ENCODE results near the gene INPP5E.

INPP5E gene

DNA sequence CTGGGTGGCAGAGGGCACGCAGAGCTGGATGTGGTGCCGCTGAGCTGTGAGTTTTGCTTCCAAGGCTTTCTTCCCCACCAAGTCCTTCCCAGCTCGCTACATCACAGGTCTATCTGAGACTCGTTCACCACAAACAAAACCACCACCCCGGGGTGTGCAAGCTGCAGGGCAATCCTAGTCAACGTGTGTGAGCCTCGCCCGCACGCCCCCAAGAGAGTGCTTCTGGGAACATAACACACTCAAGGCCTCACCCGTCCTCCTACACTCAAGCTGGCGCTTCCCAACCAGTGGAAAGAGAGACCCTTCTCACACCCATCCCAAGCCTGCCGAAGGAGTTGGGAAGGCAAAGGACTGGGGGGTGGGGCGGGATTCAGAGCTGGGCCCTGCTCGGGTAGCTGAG lies 50.2 kb downstream of the INPP5E start:
- DNase-seq (ENCODE audit: low read depth in 2 of 2): no peak

DNA sequence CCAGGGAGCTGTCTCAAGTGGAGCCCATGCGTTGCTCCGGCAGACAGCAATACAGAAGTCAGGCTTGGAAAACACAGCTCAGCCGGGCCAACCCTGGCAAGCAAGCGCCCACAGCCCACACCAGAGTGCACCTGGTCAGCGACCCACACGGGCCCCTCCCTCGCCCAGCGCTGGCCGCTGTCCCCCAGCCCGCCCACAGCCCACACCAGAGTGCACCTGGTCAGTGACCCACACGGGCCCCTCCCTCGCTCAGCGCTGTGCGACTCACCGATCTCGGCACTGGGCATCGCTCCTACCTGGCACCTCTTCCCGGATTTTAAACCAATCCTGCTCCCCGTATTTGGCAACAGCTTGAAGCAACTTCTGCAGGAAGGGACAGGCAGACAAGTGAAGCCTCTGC lies 52.4 kb downstream of the INPP5E start:
- no peak for DNase-seq (ENCODE audit: low read depth in 2 of 2)

DNA sequence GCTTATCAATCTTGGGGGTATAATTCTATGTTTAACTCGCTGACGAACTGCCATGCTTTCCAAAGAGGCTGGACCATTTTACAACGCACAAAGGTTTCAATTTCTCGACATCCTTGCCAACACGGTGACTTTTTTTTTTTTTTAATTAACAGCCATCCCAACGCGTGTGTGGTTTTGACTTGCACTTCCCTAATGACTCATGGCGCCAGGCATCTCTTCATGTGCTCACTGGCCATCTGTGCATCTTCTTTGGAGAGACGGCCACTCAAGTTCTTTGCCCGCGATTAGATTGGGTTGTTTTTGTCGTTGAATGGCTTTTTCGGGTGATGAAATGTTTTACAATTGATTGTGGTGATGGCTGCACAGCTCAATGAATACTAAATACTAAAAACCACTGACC lies 53.6 kb downstream of the INPP5E start:
- no peak for DNase-seq (ENCODE audit: low read depth in 2 of 2)

DNA sequence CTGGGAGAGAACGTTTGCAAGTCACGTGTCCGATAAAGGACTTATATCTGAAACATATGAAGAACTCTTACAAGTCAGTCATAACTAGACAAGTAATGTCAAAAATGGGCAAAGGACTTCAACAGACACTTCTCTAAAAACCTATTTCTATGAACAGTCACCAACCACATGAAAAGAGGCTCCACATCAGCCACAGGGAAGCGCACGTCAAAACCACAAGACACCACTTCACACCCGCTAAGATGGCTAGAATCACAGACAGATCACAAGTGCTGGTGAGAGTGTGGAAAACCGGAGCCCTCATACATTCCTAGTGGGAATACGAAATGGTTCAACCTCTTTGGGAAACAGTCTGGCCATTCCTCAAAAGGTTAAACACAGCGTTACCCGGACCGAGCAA lies 54.6 kb downstream of the INPP5E start:
- DNase-seq (ENCODE audit: low read depth in 2 of 2): peak in 1 of 2 donors; percentile 28

DNA sequence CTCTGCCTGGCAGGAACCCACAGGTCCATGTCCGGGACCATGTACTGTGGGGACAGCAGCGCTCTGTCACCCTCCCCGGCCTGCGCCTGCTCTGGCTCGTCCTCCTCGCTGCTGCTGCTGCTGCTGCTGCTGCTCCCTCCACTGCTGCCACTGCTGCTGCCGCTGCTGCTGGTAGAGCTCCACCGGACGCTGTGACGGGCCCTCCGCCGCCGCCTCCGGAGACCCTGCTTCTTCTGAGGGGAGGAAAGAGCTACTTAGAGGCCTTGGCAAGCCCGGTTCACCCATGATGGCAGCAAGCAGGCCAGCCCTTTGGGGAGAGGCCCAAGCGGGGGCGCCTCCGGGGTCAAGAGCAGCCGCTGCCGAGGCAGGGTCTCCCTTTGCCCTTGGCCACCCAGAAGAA lies 56.2 kb downstream of the INPP5E start:
- DNase-seq (ENCODE audit: low read depth in 2 of 2): no peak

DNA sequence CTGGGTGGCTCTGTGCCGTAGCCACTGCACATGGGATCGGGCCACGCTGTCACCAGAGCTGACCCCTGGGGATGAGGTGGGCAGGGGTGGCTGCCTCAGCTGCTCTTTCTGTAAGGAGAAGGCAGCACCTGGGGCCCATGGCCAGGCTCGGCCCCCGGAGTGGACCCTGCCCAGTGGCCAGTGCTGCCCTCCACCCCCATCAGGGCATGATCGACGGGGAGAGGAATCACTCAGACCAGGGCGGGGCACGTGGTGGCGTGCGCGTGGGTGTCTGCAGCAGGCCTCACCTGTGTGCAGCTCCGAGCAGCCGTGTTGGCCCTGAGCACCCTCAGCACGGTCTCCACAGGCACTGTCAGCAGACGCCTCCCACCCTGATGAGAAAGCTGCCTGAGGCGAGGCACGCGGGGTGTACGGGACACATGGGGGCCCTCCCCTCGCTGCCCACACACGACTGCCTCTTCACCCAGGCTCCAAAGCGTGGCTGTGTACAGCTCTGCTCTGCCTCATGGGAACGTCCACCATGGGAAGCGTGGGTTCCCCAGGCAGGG lies 57.6 kb downstream of the INPP5E start:
- no peak for DNase-seq (ENCODE audit: low read depth in 2 of 2)

DNA sequence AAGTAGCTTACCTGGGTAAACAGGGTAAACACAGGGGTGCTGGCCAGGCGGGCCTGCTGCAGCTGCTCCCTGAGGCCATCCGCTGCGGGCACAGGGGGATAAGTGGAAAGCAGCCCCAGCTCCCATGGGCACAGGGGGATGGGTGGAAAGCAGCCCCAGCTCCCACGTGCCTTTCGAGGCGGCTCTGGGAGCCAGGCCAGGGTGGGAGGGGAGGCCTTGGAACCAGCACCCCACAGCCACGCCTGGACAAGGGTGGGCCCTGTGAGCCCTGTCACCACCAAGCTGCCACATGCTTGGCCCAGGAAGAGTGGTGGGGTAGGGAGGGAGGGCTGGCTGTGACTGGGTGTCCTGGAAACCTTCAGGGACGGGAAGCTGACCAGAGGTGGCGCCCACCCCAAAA lies 58.3 kb downstream of the INPP5E start:
- no peak for DNase-seq (ENCODE audit: low read depth in 2 of 2)

DNA sequence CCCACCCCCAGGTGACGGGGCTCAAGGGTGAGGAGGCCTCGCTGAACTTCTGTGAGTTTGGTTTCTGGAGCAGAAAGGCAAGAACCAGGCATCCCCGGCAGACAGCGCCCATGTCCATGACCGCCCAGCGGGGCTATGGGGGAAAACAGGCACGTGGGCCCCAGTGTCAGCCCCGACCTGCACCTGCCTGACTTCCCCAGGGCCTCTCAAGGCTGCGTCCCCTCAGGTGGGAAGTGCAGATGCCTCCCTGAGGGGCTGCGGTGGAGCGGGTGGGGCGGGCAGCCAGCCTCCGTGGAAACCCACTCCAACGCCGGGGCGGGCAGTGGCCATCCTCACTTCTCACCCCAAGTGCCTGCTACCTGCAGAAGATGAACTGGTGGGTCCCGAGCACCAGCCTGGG lies 59.3 kb downstream of the INPP5E start:
- DNase-seq (ENCODE audit: low read depth in 2 of 2): no peak

DNA sequence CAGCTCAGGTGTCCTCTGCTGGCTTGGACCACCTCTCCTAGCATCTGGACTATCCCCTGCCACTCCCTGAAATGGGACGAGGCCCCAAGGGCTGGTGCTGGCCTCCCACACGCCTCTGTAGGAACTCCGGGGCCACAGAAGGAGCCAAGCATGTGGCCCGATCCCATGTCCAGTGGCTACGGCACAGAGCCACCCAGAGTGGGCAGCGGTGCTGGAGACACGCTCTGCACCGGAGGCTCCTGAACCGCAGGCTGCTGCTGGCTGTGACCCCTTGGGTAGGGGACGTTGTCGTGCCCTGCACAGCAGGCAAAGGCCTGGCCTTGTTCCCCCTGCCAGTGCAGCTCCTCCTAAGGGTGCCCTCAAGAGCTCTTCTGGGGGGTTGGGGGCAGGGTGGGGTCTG lies 59.8 kb downstream of the INPP5E start:
- no peak for DNase-seq (ENCODE audit: low read depth in 2 of 2)

DNA sequence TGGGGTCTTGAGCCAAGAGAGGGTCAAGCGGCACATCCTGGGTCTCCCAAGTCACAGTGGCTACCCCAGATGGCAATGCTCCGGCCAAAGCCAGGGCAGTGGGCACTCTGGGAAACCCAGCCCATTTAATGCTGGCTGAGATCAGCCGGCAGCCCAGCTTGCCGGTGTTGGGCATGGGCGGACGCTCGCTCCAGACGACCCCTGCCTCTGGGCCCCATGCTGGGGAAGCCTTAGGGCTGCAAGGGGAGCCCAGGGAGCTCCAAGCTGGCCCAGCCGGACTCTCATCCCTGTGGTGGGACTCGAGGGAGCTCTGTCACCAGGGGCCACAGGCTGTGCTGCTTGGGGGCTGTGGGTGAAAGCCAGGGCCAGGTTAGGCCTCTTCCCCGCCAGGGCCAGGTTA lies 60.2 kb downstream of the INPP5E start:
- DNase-seq (ENCODE audit: low read depth in 2 of 2): no peak

DNA sequence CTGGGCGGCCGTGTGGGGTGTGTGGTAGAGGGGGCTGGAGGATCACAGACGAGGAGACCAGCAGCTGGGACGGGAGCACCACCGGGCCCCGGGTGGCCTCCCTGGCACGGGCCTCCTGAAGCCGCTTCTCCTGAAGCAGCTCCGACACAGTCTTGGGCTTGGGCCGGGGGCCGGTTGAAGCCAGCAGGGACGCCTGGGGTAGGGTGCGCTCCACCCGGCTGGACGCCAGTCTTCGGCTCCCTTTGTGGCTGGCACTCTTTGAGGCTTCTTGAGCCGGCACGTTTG lies 60.7 kb downstream of the INPP5E start:
- no peak for DNase-seq (ENCODE audit: low read depth in 2 of 2)

All from stimulated activated CD4-positive, alpha-beta T cell treated with anti-CD3 and anti-CD28 coated beads, Interleukin-4, amount 100 ng/mL, for 48 hours (primary cell).